HAP-1 (cell line): ENCODE measurements around the gene APOA1.

Source experiments
- DNase-seq, 2 experiments: peaks; one replicate each; pipeline ENCODE4 v3.0.0-alpha.2; 2016 to 2020; ENCODE audit warnings: low spot score in 2 of 2
- H3K27me3 ChIP-seq: fragments of 250-450 bp; sonication (Bioruptor Pico); 2 replicates; pipeline ENCODE4 v1.5.1; 2020; ENCODE audit warnings: low read depth, mild to moderate bottlenecking, moderate library complexity
- H3K36me3 ChIP-seq: fragments of 250-450 bp; sonication (Bioruptor Pico); replicated peaks from 2 replicates; pipeline ENCODE4 v1.5.1; 2020; ENCODE audit warnings: mild to moderate bottlenecking
- H3K4me1 ChIP-seq: fragments of 250-450 bp; sonication (Bioruptor Pico); 2 replicates; pipeline ENCODE4 v1.5.1; 2020; ENCODE audit warnings: mild to moderate bottlenecking
- H3K4me3 ChIP-seq: fragments of 250-450 bp; sonication (Bioruptor Pico); 2 replicates; pipeline ENCODE4 v1.5.1; 2020; ENCODE audit warnings: mild to moderate bottlenecking, moderate library complexity
- H3K9me3 ChIP-seq: fragments of 250-450 bp; sonication (Bioruptor Pico); 2 replicates; pipeline ENCODE4 v1.5.1; 2020; ENCODE audit warnings: mild to moderate bottlenecking, moderate library complexity
- in situ Hi-C: fragments of 300-500 bp; cut with MboI; formaldehyde crosslinking; loops from 3 replicates; pipeline ENCODE4 v1.14.3; 2020; ENCODE audit warnings: low sequenced_read_pairs, inconsistent platforms, mixed read lengths

Gene APOA1

DNA sequence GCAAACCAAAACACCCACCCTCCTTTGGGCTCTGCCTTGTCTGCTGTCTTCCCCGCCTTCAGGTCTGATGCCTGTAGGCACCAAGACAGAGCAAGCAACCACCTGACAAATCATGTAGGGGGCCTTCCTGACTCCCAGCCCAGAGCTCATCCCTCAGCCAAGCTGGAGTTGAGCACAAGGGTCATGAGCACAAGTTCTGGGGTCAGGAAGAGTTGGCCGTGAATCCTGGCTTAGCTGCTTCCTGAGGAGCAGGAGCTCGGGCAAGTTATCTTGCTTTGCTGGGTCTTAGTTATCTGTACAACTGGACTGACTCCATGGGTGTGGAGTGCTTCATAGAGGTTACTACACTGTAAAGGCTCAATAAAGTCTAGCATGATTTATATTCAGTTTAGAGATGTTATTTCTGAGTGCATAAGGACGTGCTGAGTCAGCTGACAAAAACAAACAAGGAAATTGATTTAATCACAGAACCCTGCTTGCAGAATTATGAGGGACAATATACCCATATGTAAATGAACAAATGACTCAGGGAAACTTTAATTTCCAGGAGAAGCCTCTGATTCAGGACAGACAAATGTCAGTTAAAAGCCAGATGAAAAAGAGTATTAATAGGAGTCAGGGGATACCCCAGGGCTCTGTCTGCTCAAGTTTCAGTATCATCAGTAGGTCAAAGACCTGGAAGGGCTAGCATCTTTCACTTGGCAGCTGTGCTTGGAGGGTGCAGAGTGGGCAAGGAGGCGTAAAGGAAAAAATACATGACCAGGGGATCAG lies 15.0 kb upstream of the APOA1 start:
- in situ Hi-C loops: no loop called here
- peaks cover 6% of the 10 kb centered on the region; the same call in 1 of the 2 replicates for H3K36me3 ChIP-seq
- H3K27me3 ChIP-seq: no peaks in the 10 kb centered on the region
- H3K4me3 ChIP-seq: no peak overlapping the region
- no peak for DNase-seq
- H3K4me1 ChIP-seq: no peaks in the 10 kb centered on the region
- H3K9me3 ChIP-seq: no peaks in the 10 kb centered on the region

DNA sequence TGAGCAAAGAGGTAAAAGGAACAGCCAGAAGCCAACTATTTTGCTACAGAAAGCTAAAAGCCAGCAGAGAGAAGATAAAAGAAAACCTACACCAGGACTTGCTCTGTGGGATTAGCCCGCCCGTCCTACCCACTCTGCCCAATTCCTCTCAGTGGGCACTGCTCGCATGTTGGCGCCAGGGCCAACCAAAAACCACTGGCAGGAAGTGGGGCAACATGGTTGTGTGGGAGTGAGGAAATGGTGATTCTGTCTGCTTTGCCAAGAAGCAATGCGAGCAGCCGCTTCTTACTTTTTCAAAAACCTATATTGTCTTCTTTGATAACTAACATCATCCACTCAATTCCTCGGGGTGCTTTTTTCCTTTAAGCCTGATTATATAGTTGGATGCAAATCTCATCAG lies 14.2 kb upstream of the APOA1 start:
- in situ Hi-C loops: no loop called here
- Histone ChIP-seq H3K4me3 (no peak overlapping the region), H3K36me3 (peaks cover 8% of the 10 kb centered on the region), H3K4me1 (no peaks in the 10 kb centered on the region), H3K27me3 (no peaks in the 10 kb centered on the region), H3K9me3 (no peaks in the 10 kb centered on the region)
- no peak for DNase-seq

DNA sequence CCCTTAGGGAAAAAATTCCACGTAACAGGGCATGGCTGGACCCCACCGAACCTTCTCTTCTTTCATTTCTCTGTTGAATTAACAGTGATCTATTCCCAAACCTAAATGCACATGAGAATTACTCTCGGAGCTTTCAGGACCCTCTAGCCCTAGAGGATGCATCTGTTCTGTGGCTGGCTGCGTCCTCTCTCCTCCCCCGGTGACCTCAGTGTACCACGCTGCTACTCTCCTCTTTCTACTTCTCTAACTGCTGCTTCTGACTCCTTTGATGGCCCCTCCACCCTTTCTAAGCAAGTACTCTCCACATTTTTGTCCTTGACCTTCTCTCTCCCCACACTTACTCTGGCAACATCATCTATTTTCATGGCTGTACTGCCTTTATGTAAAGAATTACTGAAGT lies 12.1 kb upstream of the APOA1 start:
- Histone ChIP-seq H3K4me3 (no peak overlapping the region), H3K9me3 (no peaks in the 10 kb centered on the region), H3K4me1 (no peaks in the 10 kb centered on the region), H3K27me3 (no peaks in the 10 kb centered on the region), H3K36me3 (peaks cover 14% of the 10 kb centered on the region)
- DNase-seq: no peak
- in situ Hi-C loops: no loop called here

DNA sequence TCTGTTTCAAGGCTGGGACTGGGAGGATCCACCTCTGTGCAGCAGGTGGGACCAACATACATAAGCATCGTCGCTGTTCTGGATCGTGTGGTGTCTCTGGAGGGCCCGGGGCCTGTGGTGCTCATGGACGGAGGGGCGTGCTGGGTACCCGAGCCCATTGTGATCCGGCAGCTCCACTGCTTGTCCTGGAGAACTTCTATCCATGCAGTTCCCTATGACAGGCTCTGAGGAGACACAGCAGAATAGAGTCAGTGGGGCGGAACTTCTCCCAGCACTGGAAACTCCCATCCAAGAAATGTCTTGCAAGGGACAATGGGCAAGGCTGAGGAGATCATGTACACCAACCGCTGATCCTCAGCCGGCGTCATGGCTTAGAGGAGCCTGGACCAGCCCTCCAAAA lies 11.6 kb upstream of the APOA1 start:
- Histone ChIP-seq H3K9me3 (no peaks in the 10 kb centered on the region), H3K36me3 (peaks cover 14% of the 10 kb centered on the region), H3K27me3 (no peaks in the 10 kb centered on the region), H3K4me1 (no peaks in the 10 kb centered on the region), H3K4me3 (no peak overlapping the region)
- no peak for DNase-seq
- in situ Hi-C loops: no loop called here

DNA sequence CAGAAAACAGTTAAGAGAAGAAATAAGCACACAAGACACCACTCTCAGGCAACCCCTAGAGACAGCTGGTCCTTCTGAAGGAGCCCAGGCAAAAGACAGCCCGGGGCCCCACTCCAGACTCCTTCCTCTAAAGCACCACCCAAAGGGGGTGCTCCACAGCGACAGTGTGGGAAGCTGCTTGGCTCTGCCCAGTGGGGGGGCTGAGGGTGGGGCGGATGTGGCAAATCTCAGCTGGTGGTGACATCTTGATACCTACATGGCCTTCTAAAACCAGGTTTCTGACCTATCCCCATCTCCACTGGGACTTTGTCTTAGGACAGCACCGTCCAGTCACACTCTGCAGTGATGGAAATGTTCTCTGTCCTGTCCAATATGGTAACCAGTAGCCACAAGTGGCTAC lies 10.2 kb upstream of the APOA1 start:
- Histone ChIP-seq H3K9me3 (no peaks in the 10 kb centered on the region), H3K4me1 (no peaks in the 10 kb centered on the region), H3K4me3 (no peak overlapping the region), H3K27me3 (no peaks in the 10 kb centered on the region), H3K36me3 (peaks cover 14% of the 10 kb centered on the region)
- DNase-seq: no peak
- in situ Hi-C loops: no loop called here

DNA sequence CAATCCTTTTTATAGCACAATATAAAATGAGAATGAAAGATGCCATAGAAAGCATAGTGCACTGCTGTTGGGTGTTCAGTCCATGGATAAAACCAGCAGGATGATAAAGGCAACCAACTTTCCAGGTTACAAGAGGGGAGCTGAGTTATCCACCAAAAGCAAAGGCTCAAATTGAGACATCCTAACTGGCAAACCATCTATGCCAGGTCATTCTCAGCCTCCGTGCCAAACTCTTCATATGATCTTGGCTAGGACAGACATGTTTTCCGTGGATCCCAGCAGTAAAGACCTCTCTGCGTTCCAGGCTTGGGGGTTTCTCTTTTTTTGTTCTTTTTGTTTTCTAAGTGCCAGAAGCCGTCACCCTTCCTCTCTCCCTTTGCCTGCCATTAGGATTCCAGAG lies 7.3 kb upstream of the APOA1 start:
- Histone ChIP-seq H3K36me3 (peaks cover 14% of the 10 kb centered on the region), H3K4me1 (no peaks in the 10 kb centered on the region), H3K4me3 (no peak overlapping the region), H3K27me3 (no peaks in the 10 kb centered on the region), H3K9me3 (no peaks in the 10 kb centered on the region)
- DNase-seq: no peak
- in situ Hi-C loops: no loop called here

DNA sequence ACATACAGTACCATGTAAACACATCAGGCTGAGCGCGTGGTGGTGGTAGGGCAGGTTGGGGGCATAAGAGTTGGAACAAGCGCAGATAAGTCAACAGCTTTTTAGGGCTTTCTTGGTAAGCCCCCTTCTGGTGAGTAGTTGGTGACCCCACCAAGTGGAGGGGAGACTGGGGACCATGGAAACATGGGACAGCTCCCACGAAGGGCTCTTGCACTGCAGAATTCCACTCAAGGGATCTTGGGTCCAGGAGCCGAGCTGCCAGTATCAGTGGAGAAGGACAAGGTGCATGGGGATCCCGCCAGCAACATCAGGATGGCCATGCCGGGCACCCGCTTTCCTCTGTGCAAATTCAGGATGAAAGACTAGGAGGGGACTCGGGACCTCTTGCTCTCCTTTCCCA lies 6.2 kb upstream of the APOA1 start:
- in situ Hi-C loops: no loop called here
- no peak for DNase-seq
- Histone ChIP-seq H3K9me3 (no peaks in the 10 kb centered on the region), H3K4me3 (no peak overlapping the region), H3K4me1 (no peaks in the 10 kb centered on the region), H3K27me3 (no peaks in the 10 kb centered on the region), H3K36me3 (peaks cover 14% of the 10 kb centered on the region)

DNA sequence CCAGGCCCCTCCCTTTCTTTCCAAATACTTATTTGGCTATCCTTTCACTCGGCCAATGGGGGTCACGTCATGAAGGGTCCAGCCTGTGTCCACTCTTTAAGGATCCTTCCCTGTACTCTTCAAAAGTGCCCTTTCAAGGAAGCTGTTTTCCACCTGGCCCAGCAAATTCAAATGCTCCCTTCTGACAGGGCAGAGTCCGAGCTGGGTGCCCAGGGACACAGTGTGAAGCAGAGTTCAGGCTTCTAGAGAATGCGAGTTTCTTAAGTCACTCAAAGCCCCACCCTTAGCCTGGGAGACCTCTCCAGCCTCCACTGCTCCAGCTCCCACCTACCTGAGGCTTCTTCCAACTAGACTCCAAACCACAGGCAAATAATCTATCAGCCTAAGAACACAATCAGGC lies 5.5 kb upstream of the APOA1 start:
- Histone ChIP-seq H3K27me3 (no peaks in the 10 kb centered on the region), H3K9me3 (no peaks in the 10 kb centered on the region), H3K36me3 (peaks cover 14% of the 10 kb centered on the region), H3K4me3 (no peak overlapping the region), H3K4me1 (no peaks in the 10 kb centered on the region)
- no peak for DNase-seq
- in situ Hi-C loops: no loop called here

DNA sequence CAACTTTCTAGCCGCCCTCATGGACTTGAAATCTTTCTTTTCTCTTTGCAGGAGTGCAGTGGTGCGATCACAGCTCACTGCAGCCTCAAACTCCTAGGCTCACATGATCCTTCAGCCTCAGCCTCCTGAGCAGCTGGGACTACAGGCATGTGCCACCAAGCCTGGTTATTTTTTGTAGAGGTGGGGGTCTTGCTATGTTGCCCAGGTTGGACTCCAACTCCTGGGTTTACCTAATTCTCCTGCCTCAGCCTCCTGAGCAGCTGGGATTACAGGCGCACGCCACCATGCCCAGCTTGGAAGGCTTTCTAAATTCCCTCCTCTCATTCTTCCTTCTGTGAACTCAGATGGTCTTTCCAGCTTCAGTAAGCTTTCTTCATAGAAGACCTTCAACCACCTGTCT lies 4.7 kb upstream of the APOA1 start:
- DNase-seq: no peak
- Histone ChIP-seq H3K4me3 (no peak overlapping the region), H3K4me1 (no peaks in the 10 kb centered on the region), H3K36me3 (peaks cover 11% of the 10 kb centered on the region), H3K9me3 (no peaks in the 10 kb centered on the region), H3K27me3 (no peaks in the 10 kb centered on the region)
- in situ Hi-C loops: no loop called here

DNA sequence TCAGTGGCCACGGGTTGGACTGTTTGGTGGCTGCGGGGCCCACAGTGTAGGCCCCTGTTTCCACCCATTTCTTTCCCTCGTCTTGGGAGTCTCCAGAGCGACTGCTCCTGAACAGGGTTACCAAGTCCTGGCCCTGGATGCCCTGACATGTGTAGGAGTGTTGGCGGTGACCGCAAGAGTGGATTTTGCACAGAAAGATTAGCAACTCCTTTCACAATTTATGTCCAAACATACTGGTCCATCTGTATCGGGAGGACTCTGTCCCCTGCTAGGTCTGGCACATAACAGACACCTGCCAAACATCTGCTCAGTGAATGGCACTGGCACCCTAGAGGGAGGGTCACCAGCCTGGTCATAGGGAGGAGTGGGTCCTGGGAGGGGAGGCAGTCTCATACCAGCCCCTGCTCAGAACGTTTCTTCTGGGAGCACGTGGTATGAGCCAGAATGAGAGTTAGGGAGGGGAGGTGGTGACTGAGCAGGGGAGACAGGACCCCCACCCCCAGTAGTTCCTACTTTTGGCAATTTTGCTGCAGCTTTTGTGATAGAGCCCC lies 3.4 kb upstream of the APOA1 start:
- Histone ChIP-seq H3K4me1 (no peaks in the 10 kb centered on the region; the same call in 1 of the 2 replicates), H3K9me3 (no peaks in the 10 kb centered on the region), H3K4me3 (no peak overlapping the region), H3K27me3 (no peaks in the 10 kb centered on the region), H3K36me3 (peaks cover 2% of the 10 kb centered on the region)
- no peak for DNase-seq
- in situ Hi-C loops: no loop called here

DNA sequence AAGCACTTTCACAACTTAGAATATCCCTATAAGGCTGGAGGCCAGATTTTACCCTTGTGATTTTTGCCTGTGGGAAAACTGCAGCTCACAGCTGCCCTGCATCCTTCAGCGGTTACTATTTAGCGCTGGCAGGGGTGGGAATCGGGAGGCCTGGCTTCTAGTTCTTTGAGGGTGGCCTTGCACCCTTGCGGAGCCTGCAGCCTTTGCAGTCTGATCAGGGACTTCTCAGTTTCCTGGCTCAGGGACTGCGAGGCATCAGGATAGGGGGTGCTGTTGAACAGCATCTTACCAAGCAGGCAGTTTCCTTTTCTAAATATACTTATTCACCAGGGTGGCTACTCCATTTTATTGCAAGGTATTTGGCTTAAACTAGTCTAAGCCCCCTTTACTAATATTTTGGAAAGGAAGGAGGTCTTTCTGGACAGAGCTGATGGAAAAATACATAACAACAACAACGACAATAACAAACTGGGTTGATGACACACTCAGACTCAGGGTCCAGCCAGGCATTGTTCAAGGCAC lies 2.9 kb upstream of the APOA1 start:
- no peaks in the 10 kb centered on the region for H3K9me3 ChIP-seq
- H3K4me1 ChIP-seq: peaks cover 5% of the 10 kb centered on the region
- DNase-seq: no peak
- in situ Hi-C loops: no loop called here
- H3K36me3 ChIP-seq: no peaks in the 10 kb centered on the region; the same call in none of the 2 replicates
- H3K4me3 ChIP-seq: no peak overlapping the region
- H3K27me3 ChIP-seq: no peaks in the 10 kb centered on the region

DNA sequence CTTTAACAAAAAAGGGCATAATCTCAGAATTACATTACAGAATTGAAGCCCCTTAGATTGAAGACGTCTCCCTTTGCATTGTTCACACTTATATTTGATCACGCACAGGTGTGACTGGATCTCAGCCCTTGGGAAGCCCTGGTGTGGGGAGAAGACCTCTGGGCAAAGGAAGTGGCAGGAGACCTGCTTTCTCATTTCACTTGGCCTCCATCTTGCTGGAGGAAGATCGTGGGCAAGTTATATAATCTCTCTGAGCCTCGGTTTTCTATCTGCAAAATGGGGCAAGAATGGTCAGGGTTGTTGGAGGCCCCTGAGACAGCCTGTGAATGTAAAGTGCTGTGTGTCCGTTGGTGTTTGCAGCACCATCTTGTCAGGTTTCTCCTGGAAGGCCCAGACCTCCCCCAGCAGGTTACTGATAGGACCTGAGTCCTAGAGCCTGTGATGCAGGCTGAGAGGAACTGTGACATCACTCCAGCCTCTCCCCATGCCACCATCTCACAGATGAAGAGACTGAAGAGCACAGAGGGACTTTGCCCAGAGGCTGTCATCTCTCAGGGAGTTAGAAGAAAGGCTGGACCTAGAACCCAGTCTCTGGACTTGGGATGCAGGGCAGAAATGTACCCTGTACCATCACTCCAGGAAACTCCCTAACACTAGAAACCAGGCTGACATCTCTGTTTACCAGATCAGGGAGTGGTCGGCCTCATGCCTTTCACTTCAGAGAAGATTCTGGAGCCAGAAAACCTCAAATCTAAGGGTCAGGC lies 1.1 kb upstream of the APOA1 start:
- no peaks in the 10 kb centered on the region; the same call in 1 of the 2 replicates for H3K36me3 ChIP-seq
- in situ Hi-C loops: no loop called here
- no peak for DNase-seq
- H3K27me3 ChIP-seq: no peaks in the 10 kb centered on the region
- H3K4me3 ChIP-seq: no peak overlapping the region
- H3K9me3 ChIP-seq: no peaks in the 10 kb centered on the region
- peaks cover 7% of the 10 kb centered on the region for H3K4me1 ChIP-seq

DNA sequence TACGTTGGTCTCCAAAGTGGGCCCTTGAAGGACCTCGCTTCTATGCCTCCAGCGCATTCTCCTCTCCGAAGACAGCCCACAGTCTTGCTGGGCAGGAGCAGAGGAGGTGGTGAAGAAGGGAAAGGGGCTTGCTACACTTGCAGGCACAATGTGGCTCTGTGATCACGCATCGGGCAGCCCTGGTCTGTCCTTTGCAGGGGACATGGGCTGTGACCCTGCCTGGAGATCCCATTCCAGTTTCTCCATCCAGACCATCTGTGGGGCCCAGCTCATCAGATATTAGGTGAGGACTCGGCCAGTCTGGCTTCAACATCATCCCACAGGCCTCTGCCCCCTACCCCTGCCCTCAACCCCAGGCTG lies 810 bp downstream of the APOA1 start:
- H3K36me3 ChIP-seq: no peaks in the 10 kb centered on the region
- no peak overlapping the region for H3K4me3 ChIP-seq
- no peaks in the 10 kb centered on the region for H3K27me3 ChIP-seq
- DNase-seq: no peak
- H3K4me1 ChIP-seq: peaks cover 7% of the 10 kb centered on the region
- no peaks in the 10 kb centered on the region for H3K9me3 ChIP-seq
- in situ Hi-C loops: no loop called here
